Stimulated activated memory B cell treated with anti-CD40 and anti-IgM and Interleukin-4, amounts not matched to agents 10 μg/mL and 1 μg/mL and 100 μg/mL, for 72 hours (primary cell): ENCODE measurements around the gene RERE.

Experiments used
- ATAC-seq: fragments of 150-1000 bp; cut with Tn5 transposase; 2 replicates; pipeline ENCODE4 v1.10.0; 2021
- H3K27ac Mint-ChIP-seq: one replicate; pipeline ENCODE4 v1.8.0; 2022; ENCODE audit warnings: mild to moderate bottlenecking, mixed read lengths
- H3K27me3 Mint-ChIP-seq: one replicate; pipeline ENCODE4 v1.8.0; 2022; ENCODE audit warnings: mixed read lengths
- H3K36me3 Mint-ChIP-seq: one replicate; pipeline ENCODE4 v1.8.0; 2022; ENCODE audit warnings: mixed read lengths
- H3K4me1 Mint-ChIP-seq: one replicate; pipeline ENCODE4 v1.8.0; 2022; ENCODE audit warnings: mixed read lengths
- H3K4me3 Mint-ChIP-seq: one replicate; pipeline ENCODE4 v1.8.0; 2022; ENCODE audit warnings: mild to moderate bottlenecking, moderate library complexity, mixed read lengths
- H3K9me3 Mint-ChIP-seq: one replicate; pipeline ENCODE4 v1.8.0; 2022; ENCODE audit warnings: mixed read lengths

Gene RERE

GRCh38 chr1:8473891-8474300 lies 343.5 kb downstream of the RERE start:
- peaks cover 42% of the 10 kb centered on the region for H3K4me1 Mint-ChIP-seq
- no peaks in the 10 kb centered on the region for H3K9me3 Mint-ChIP-seq
- no peaks in the 10 kb centered on the region for H3K27me3 Mint-ChIP-seq
- H3K4me3 Mint-ChIP-seq, result no peak overlapping the region
- ATAC-seq, result no peak
- no peak overlapping the region for H3K27ac Mint-ChIP-seq
- H3K36me3 Mint-ChIP-seq, result peaks cover 6% of the 10 kb centered on the region

- Mint-ChIP-seq H3K4me3 (no peak overlapping the region), H3K27me3 (no peaks in the 10 kb centered on the region), H3K36me3 (peaks cover 5% of the 10 kb centered on the region), H3K27ac (peak overlapping the region; percentile 2), H3K4me1 (peaks cover 38% of the 10 kb centered on the region), H3K9me3 (no peaks in the 10 kb centered on the region)
- no peak for ATAC-seq
Observed at GRCh38 chr1:8473121-8473875, 344.1 kb downstream of the RERE start.

GRCh38 chr1:8472668-8473067 lies 344.8 kb downstream of the RERE start:
- H3K27ac Mint-ChIP-seq, result peak overlapping the region; percentile 2
- no peaks in the 10 kb centered on the region for H3K27me3 Mint-ChIP-seq
- no peaks in the 10 kb centered on the region for H3K9me3 Mint-ChIP-seq
- H3K4me1 Mint-ChIP-seq, result peaks cover 31% of the 10 kb centered on the region
- H3K4me3 Mint-ChIP-seq, result no peak overlapping the region
- no peaks in the 10 kb centered on the region for H3K36me3 Mint-ChIP-seq
- peak; percentile 77 for ATAC-seq

- H3K9me3 Mint-ChIP-seq, result no peaks in the 10 kb centered on the region
- ATAC-seq, result no peak
- H3K4me3 Mint-ChIP-seq, result no peak overlapping the region
- no peaks in the 10 kb centered on the region for H3K36me3 Mint-ChIP-seq
- H3K27ac Mint-ChIP-seq, result no peak overlapping the region
- peaks cover 30% of the 10 kb centered on the region for H3K4me1 Mint-ChIP-seq
- H3K27me3 Mint-ChIP-seq, result no peaks in the 10 kb centered on the region
Observed at GRCh38 chr1:8471451-8471850, 346.0 kb downstream of the RERE start.

- no peak for ATAC-seq
- Mint-ChIP-seq H3K9me3 (no peaks in the 10 kb centered on the region), H3K36me3 (peaks cover 10% of the 10 kb centered on the region), H3K4me1 (peaks cover 38% of the 10 kb centered on the region), H3K27me3 (no peaks in the 10 kb centered on the region), H3K4me3 (no peak overlapping the region), H3K27ac (no peak overlapping the region)
Observed at GRCh38 chr1:8468751-8469150, 348.7 kb downstream of the RERE start.

- Mint-ChIP-seq H3K4me3 (no peak overlapping the region), H3K36me3 (peaks cover 17% of the 10 kb centered on the region), H3K27me3 (no peaks in the 10 kb centered on the region), H3K27ac (no peak overlapping the region), H3K9me3 (no peaks in the 10 kb centered on the region), H3K4me1 (peaks cover 31% of the 10 kb centered on the region)
- ATAC-seq, result no peak
Observed at GRCh38 chr1:8467308-8467707, 350.1 kb downstream of the RERE start.

- H3K36me3 Mint-ChIP-seq, result peaks cover 28% of the 10 kb centered on the region
- H3K27ac Mint-ChIP-seq, result peak overlapping the region; percentile 24
- peaks cover 34% of the 10 kb centered on the region for H3K4me1 Mint-ChIP-seq
- H3K27me3 Mint-ChIP-seq, result no peaks in the 10 kb centered on the region
- no peaks in the 10 kb centered on the region for H3K9me3 Mint-ChIP-seq
- no peak overlapping the region for H3K4me3 Mint-ChIP-seq
- no peak for ATAC-seq
Observed at GRCh38 chr1:8465692-8466091, 351.7 kb downstream of the RERE start.

GRCh38 chr1:8465013-8465412 lies 352.4 kb downstream of the RERE start:
- Mint-ChIP-seq H3K27ac (peak overlapping the region; percentile 62), H3K4me1 (peaks cover 34% of the 10 kb centered on the region), H3K27me3 (no peaks in the 10 kb centered on the region), H3K9me3 (no peaks in the 10 kb centered on the region), H3K36me3 (peaks cover 28% of the 10 kb centered on the region), H3K4me3 (no peak overlapping the region)
- no peak for ATAC-seq

GRCh38 chr1:8464377-8464776 lies 353.1 kb downstream of the RERE start:
- H3K4me1 Mint-ChIP-seq, result peaks cover 34% of the 10 kb centered on the region
- H3K36me3 Mint-ChIP-seq, result peaks cover 28% of the 10 kb centered on the region
- no peaks in the 10 kb centered on the region for H3K27me3 Mint-ChIP-seq
- no peak for ATAC-seq
- H3K9me3 Mint-ChIP-seq, result no peaks in the 10 kb centered on the region
- H3K27ac Mint-ChIP-seq, result peak overlapping the region; percentile 62
- H3K4me3 Mint-ChIP-seq, result no peak overlapping the region

- H3K27ac Mint-ChIP-seq, result peak overlapping the region; percentile 62
- peaks cover 39% of the 10 kb centered on the region for H3K4me1 Mint-ChIP-seq
- no peak for ATAC-seq
- no peaks in the 10 kb centered on the region for H3K9me3 Mint-ChIP-seq
- H3K4me3 Mint-ChIP-seq, result no peak overlapping the region
- peaks cover 28% of the 10 kb centered on the region for H3K36me3 Mint-ChIP-seq
- no peaks in the 10 kb centered on the region for H3K27me3 Mint-ChIP-seq
Observed at GRCh38 chr1:8463144-8463927, 354.1 kb downstream of the RERE start.

- no peak for ATAC-seq
- peaks cover 48% of the 10 kb centered on the region for H3K4me1 Mint-ChIP-seq
- peaks cover 28% of the 10 kb centered on the region for H3K36me3 Mint-ChIP-seq
- H3K4me3 Mint-ChIP-seq, result no peak overlapping the region
- no peaks in the 10 kb centered on the region for H3K9me3 Mint-ChIP-seq
- H3K27me3 Mint-ChIP-seq, result no peaks in the 10 kb centered on the region
- peak overlapping the region; percentile 13 for H3K27ac Mint-ChIP-seq
Observed at GRCh38 chr1:8462371-8462892, 355.0 kb downstream of the RERE start.

- peak overlapping the region; percentile 13 for H3K27ac Mint-ChIP-seq
- no peak for ATAC-seq
- no peak overlapping the region for H3K4me3 Mint-ChIP-seq
Observed at GRCh38 chr1:8461351-8462110, 355.9 kb downstream of the RERE start.

GRCh38 chr1:8460784-8461183 lies 356.7 kb downstream of the RERE start:
- ATAC-seq, result no peak
- H3K4me1 Mint-ChIP-seq, result peaks cover 46% of the 10 kb centered on the region

More at GRCh38 chr1:8461351-8462110, 355.9 kb downstream of the RERE start:
- peaks cover 51% of the 10 kb centered on the region for H3K4me1 Mint-ChIP-seq
- H3K9me3 Mint-ChIP-seq, result no peaks in the 10 kb centered on the region
- H3K36me3 Mint-ChIP-seq, result peaks cover 34% of the 10 kb centered on the region
- H3K27me3 Mint-ChIP-seq, result no peaks in the 10 kb centered on the region

GRCh38 chr1:8460132-8460544 lies 357.3 kb downstream of the RERE start:
- Mint-ChIP-seq H3K27ac (no peak overlapping the region), H3K36me3 (peaks cover 36% of the 10 kb centered on the region), H3K27me3 (no peaks in the 10 kb centered on the region), H3K4me3 (no peak overlapping the region), H3K9me3 (no peaks in the 10 kb centered on the region), H3K4me1 (peaks cover 40% of the 10 kb centered on the region)
- ATAC-seq, result no peak

More at GRCh38 chr1:8460784-8461183, 356.7 kb downstream of the RERE start:
- Mint-ChIP-seq H3K36me3 (peaks cover 36% of the 10 kb centered on the region), H3K9me3 (no peaks in the 10 kb centered on the region), H3K4me3 (no peak overlapping the region), H3K27me3 (no peaks in the 10 kb centered on the region), H3K27ac (no peak overlapping the region)

GRCh38 chr1:8458607-8459006 lies 358.8 kb downstream of the RERE start:
- H3K27ac Mint-ChIP-seq, result no peak overlapping the region
- H3K4me3 Mint-ChIP-seq, result no peak overlapping the region
- H3K9me3 Mint-ChIP-seq, result no peaks in the 10 kb centered on the region
- no peaks in the 10 kb centered on the region for H3K27me3 Mint-ChIP-seq
- peak; percentile 56 for ATAC-seq
- peaks cover 37% of the 10 kb centered on the region for H3K4me1 Mint-ChIP-seq
- H3K36me3 Mint-ChIP-seq, result peaks cover 26% of the 10 kb centered on the region
